Measurements from ENCODE around the gene GAGE12E.
"Not testable (repeated sequence)": the region's sequence is repeated elsewhere in the genome, so short reads cannot be mapped to it uniquely, and the experiment has no call there.

The GAGE12E gene

GRCh38 chrX:49598720-49599119, 47.6 kb downstream of the GAGE12E start, which contains the start of gene GAGE1:
GAGE1 (plus strand) TSS chrX:49599020; CDS start chrX:49600175, 1,155 bp downstream.
- not testable (repeated sequence) for H3K4me3 ChIP-seq (ENCODE audit: low read depth in 1 of 2, low read length in 2 of 2); H3K36me3 ChIP-seq (ENCODE audit: control insufficient read depth in 1 of 2, insufficient read depth in 2 of 2, low read length in 2 of 2); H3K9me3 ChIP-seq (ENCODE audit: control insufficient read depth in 1 of 2, low read length in 2 of 2); H3K27me3 ChIP-seq (ENCODE audit: low read depth, low read length); H3K4me1 ChIP-seq (ENCODE audit: control insufficient read depth in 1 of 2, insufficient read depth in 2 of 2, low read length in 2 of 2); H3K27ac ChIP-seq (ENCODE audit: low read length)
